OCI-LY1 (cell line): ENCODE measurements around the gene VSIG8.

Experiments used
- H2AFZ ChIP-seq: fragments of 200-600 bp; sonication (generic), shearing (Covaris generic); 2 replicates; pipeline ENCODE4 v1.6.0; 2014; ENCODE audit warnings: antibody characterized with exemption, mild to moderate bottlenecking, low read length
- H3F3A ChIP-seq: fragments of 200-600 bp; sonication (generic), shearing (Covaris generic); 2 replicates; pipeline ENCODE4 v1.6.0; 2014; ENCODE audit warnings: mild to moderate bottlenecking, antibody characterized with exemption, low read length, moderate library complexity; ENCODE audit not compliant: insufficient read depth
- H3K27ac ChIP-seq: fragments of 200-600 bp; sonication (generic); 2 replicates; pipeline ENCODE4 v1.5.1; 2014; ENCODE audit warnings: low read length, mixed run types, mild to moderate bottlenecking, low read depth; ENCODE audit not compliant: poor library complexity, severe bottlenecking
- H3K27me3 ChIP-seq: fragments of 200-600 bp; sonication (generic); 2 replicates; pipeline ENCODE4 v1.6.0; 2014; ENCODE audit warnings: antibody characterized with exemption, mild to moderate bottlenecking, low read length, moderate library complexity; ENCODE audit not compliant: insufficient read depth
- H3K36me3 ChIP-seq: fragments of 200-600 bp; sonication (generic); 2 replicates; pipeline ENCODE4 v1.6.1; 2014; ENCODE audit warnings: mild to moderate bottlenecking, antibody characterized with exemption, low read length, moderate library complexity, mixed read lengths; ENCODE audit not compliant: insufficient read depth
- H3K4me1 ChIP-seq: fragments of 200-600 bp; sonication (generic); 2 replicates; pipeline ENCODE4 v1.5.1; 2014; ENCODE audit warnings: mild to moderate bottlenecking, low read length, moderate library complexity; ENCODE audit not compliant: insufficient read depth, severe bottlenecking
- H3K4me2 ChIP-seq: fragments of 200-600 bp; sonication (generic), shearing (Covaris generic); 2 replicates; pipeline ENCODE4 v1.6.1; 2014; ENCODE audit warnings: low read length
- H3K4me3 ChIP-seq: fragments of 200-600 bp; sonication (generic); 2 replicates; pipeline ENCODE4 v1.5.1; 2014; ENCODE audit warnings: low read length, low read depth, mild to moderate bottlenecking, mixed read lengths; ENCODE audit not compliant: poor library complexity, severe bottlenecking
- H3K79me2 ChIP-seq: fragments of 200-600 bp; shearing (Covaris generic); 2 replicates; pipeline ENCODE4 v1.6.1; 2016; ENCODE audit warnings: mixed run types, low read length, mixed read lengths; ENCODE audit not compliant: insufficient read depth
- H3K9ac ChIP-seq: fragments of 200-600 bp; sonication (generic), shearing (Covaris generic); 2 replicates; pipeline ENCODE4 v1.6.1; 2014; ENCODE audit warnings: mild to moderate bottlenecking, low read length, mixed read lengths
- H3K9me2 ChIP-seq: fragments of 200-600 bp; sonication (generic), shearing (Covaris generic); 2 replicates; pipeline ENCODE4 v1.6.1; 2014; ENCODE audit warnings: low read depth, mild to moderate bottlenecking, low read length, mixed read lengths
- H3K9me3 ChIP-seq: fragments of 200-600 bp; shearing (Covaris generic); 2 replicates; pipeline ENCODE4 v1.6.1; 2014; ENCODE audit warnings: low read length, mixed read lengths
- H4K20me1 ChIP-seq: fragments of 200-600 bp; sonication (generic), shearing (Covaris generic); 2 replicates; pipeline ENCODE4 v1.6.0; 2016; ENCODE audit warnings: mild to moderate bottlenecking, low read length; ENCODE audit not compliant: insufficient read depth
- EZH2 ChIP-seq: fragments of 200-600 bp; sonication (generic), shearing (Covaris generic); IDR thresholded peaks from 2 replicates; pipeline ENCODE4 v1.8.0; 2017; ENCODE audit warnings: borderline replicate concordance, mixed run types, mild to moderate bottlenecking, antibody characterized with exemption, low read length, moderate library complexity, mixed read lengths
- TF ChIP-seq, protein P1 (sequence below): fragments of 200-600 bp; sonication (generic), shearing (Covaris generic); IDR thresholded peaks from 2 replicates; pipeline ENCODE4 v1.5.1; 2017; ENCODE audit warnings: mild to moderate bottlenecking, antibody characterized with exemption, low read length, moderate library complexity, mixed read lengths

The VSIG8 gene

DNA sequence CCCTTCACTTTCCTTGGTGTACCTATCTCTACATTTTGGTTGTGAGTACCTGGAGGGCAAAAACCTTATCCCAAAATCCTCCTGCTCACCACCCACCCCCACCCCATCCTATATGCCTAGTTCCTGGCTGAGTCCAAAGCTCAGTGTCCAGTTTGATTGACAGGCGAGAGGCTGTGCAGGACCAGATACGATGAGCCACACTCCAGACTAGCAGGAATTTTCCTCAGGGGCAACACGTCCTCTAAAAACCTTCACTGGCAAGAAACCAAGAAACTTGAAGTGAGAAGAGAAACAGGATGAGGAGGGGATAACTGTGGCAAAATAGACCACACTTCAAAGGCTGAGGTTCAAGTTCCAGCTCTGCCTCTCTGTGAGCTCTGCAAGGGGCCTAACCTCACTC, 36.9 kb downstream of the VSIG8 start:
- Histone ChIP-seq H3K4me1 (no peaks in the 10 kb centered on the region), H3K9ac (no peak overlapping the region), H3K79me2 (no peaks in the 10 kb centered on the region), H2AFZ (no peak overlapping the region), H3F3A (no peaks in the 10 kb centered on the region), H4K20me1 (no peaks in the 10 kb centered on the region), H3K4me2 (no peak overlapping the region), H3K9me2 (no peaks in the 10 kb centered on the region), H3K27ac (no peak overlapping the region), H3K36me3 (no peaks in the 10 kb centered on the region), H3K27me3 (peaks cover 6% of the 10 kb centered on the region; the same call in 1 of the 2 replicates), H3K4me3 (no peak overlapping the region), H3K9me3 (no peaks in the 10 kb centered on the region)
- TF ChIP-seq, protein P1, sequence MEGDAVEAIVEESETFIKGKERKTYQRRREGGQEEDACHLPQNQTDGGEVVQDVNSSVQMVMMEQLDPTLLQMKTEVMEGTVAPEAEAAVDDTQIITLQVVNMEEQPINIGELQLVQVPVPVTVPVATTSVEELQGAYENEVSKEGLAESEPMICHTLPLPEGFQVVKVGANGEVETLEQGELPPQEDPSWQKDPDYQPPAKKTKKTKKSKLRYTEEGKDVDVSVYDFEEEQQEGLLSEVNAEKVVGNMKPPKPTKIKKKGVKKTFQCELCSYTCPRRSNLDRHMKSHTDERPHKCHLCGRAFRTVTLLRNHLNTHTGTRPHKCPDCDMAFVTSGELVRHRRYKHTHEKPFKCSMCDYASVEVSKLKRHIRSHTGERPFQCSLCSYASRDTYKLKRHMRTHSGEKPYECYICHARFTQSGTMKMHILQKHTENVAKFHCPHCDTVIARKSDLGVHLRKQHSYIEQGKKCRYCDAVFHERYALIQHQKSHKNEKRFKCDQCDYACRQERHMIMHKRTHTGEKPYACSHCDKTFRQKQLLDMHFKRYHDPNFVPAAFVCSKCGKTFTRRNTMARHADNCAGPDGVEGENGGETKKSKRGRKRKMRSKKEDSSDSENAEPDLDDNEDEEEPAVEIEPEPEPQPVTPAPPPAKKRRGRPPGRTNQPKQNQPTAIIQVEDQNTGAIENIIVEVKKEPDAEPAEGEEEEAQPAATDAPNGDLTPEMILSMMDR: no peak
- TF ChIP-seq EZH2: no peak

DNA sequence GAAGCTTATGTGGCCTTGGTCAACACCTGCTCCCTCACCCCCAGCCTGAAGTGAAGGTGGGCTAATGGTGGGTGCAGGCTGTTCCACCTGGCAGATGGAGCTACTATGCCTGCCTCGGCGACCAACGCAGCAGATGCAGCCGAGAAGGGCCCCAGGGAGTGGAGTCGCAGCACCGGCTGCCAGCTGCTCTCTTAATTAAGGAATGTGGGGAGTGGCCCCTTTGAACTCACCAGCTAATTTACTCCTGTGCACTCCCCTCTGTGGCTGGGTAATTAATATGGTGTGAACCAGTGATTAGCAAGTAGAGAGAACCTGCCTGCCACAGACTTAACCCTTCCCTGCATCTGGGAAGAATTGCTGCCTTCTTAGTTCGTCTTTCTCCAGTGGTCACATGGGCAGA, 39.1 kb downstream of the VSIG8 start:
- Histone ChIP-seq H3K79me2 (no peaks in the 10 kb centered on the region), H3K4me2 (no peak overlapping the region), H3F3A (no peaks in the 10 kb centered on the region), H3K9me3 (no peaks in the 10 kb centered on the region), H3K9me2 (no peaks in the 10 kb centered on the region), H3K9ac (no peak overlapping the region), H3K27me3 (peaks cover 6% of the 10 kb centered on the region; the same call in 1 of the 2 replicates), H3K36me3 (no peaks in the 10 kb centered on the region), H2AFZ (no peak overlapping the region), H3K27ac (no peak overlapping the region), H3K4me3 (no peak overlapping the region), H3K4me1 (no peaks in the 10 kb centered on the region), H4K20me1 (no peaks in the 10 kb centered on the region)
- TF ChIP-seq, protein P1: no peak
- no peak for TF ChIP-seq EZH2

DNA sequence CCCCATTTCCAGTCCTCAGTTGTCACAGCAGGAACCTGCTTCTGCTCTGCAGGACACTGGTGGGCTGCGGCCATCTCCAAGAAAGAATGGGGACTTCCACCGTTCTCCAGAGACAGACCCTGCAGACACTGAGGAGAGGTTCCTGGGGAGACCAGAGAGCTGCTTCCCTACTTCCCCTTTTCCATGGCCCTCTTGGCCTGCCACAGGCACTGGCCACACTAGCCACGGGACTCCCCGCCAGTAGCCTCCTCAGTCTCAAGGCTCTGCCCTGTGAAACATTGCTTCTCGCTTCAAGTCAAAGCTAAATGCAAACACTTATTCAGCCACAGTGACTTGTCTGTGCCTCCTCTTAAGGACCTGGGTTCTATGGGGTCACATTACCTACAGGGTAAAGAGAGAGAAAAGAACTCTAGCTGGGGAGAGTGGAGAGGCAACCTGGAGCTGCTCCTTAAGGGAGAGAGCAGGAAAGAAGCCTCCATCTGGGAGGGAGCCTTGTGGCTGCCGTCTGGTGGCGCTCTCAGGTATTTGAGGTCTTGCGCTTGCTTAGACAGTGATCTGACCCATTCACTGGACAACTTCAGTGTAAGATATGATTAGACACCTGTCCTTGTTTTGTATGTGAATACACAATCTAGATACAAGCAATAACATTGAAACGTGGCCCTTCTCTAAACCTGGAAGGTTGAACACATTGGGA, 41.1 kb downstream of the VSIG8 start:
- Histone ChIP-seq H3K4me1 (no peaks in the 10 kb centered on the region), H3K27me3 (peaks cover 6% of the 10 kb centered on the region; the same call in 1 of the 2 replicates), H4K20me1 (no peaks in the 10 kb centered on the region), H3F3A (no peaks in the 10 kb centered on the region), H3K79me2 (no peaks in the 10 kb centered on the region), H3K4me3 (no peak overlapping the region), H3K36me3 (no peaks in the 10 kb centered on the region), H3K9me3 (no peaks in the 10 kb centered on the region), H2AFZ (no peak overlapping the region), H3K4me2 (no peak overlapping the region), H3K9me2 (no peaks in the 10 kb centered on the region), H3K9ac (no peak overlapping the region), H3K27ac (no peak overlapping the region)
- TF ChIP-seq, protein P1: peak; percentile 60
- no peak for TF ChIP-seq EZH2
